ENCODE results near the gene CCL22. TPM values are rescaled to one million over a fixed set of nuclear protein-coding genes. Genes with fewer than 3 reads are reported as not detected.

Gene CCL22
- polyA plus RNA-seq, 2 of the 4 experiments (the other 2 are of a cell fraction) = not detected

GRCh38 chr16:57331355-57331754 is 27.2 kb upstream of the CCL22 start (continued):
- TF ChIP-seq HOXB13 (CRISPR knock-in tag; IDR thresholded peaks at IDR 0.05; ENCODE audit: low read depth) (no peak), ZSCAN20 (CRISPR knock-in tag; IDR thresholded peaks at IDR 0.05) (no peak), CEBPB (IDR thresholded peaks at IDR 0.05) (no peak), TFCP2L1 (CRISPR knock-in tag; IDR thresholded peaks at IDR 0.05) (no peak), HES2 (IDR thresholded peaks at IDR 0.05) (no peak), NR3C1 (IDR thresholded peaks at IDR 0.05) (no peak), MAFK (IDR thresholded peaks at IDR 0.05; ENCODE audit: partially characterized antibody) (no peak), FOXS1 (CRISPR knock-in tag; IDR thresholded peaks at IDR 0.05) (no peak)

- WGBS (ENCODE audit: missing lambda C conversion rate) = 75% methylated on average over 1 of the region's 1 CpG
- peaks cover 18% of the 10 kb centered on the region; the same call in 2 of the 3 replicates for H3K9me3 ChIP-seq
- no peak for FAIRE-seq
- TF ChIP-seq ZSCAN20 (CRISPR knock-in tag; IDR thresholded peaks at IDR 0.05) (no peak), EHF (CRISPR knock-in tag; IDR thresholded peaks at IDR 0.05) (no peak), TP53 (CRISPR knock-in tag; IDR thresholded peaks at IDR 0.05) (no peak), ZFP36 (IDR thresholded peaks at IDR 0.05; ENCODE audit: borderline replicate concordance, partially characterized antibody) (no peak), EP300 (IDR thresholded peaks at IDR 0.05) (no peak)
- TF ChIP-seq, protein P1, sequence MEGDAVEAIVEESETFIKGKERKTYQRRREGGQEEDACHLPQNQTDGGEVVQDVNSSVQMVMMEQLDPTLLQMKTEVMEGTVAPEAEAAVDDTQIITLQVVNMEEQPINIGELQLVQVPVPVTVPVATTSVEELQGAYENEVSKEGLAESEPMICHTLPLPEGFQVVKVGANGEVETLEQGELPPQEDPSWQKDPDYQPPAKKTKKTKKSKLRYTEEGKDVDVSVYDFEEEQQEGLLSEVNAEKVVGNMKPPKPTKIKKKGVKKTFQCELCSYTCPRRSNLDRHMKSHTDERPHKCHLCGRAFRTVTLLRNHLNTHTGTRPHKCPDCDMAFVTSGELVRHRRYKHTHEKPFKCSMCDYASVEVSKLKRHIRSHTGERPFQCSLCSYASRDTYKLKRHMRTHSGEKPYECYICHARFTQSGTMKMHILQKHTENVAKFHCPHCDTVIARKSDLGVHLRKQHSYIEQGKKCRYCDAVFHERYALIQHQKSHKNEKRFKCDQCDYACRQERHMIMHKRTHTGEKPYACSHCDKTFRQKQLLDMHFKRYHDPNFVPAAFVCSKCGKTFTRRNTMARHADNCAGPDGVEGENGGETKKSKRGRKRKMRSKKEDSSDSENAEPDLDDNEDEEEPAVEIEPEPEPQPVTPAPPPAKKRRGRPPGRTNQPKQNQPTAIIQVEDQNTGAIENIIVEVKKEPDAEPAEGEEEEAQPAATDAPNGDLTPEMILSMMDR (IDR thresholded peaks at IDR 0.05) = no peak
- POLR2A ChIA-PET = no interaction called here
- ATAC-seq = no peak
- H3K27ac ChIP-seq = no peak overlapping the region
- no peak for DNase-seq (ENCODE audit: low read depth in 1 of 2, low spot score in 1 of 2)
- H3K4me3 ChIP-seq = no peak overlapping the region
- H3K4me1 ChIP-seq = no peaks in the 10 kb centered on the region
- H3K4me2 ChIP-seq = no peak overlapping the region
- CTCF ChIA-PET = interaction anchor here (2.2 to 3.1 kb wide), 2 partner anchors 10 to 85 kb away, joined by 6 to 18 read pairs; no protein-coding TSS in a partner anchor
Observed at GRCh38 chr16:57333402-57333801, 25.2 kb upstream of the CCL22 start.

DNA sequence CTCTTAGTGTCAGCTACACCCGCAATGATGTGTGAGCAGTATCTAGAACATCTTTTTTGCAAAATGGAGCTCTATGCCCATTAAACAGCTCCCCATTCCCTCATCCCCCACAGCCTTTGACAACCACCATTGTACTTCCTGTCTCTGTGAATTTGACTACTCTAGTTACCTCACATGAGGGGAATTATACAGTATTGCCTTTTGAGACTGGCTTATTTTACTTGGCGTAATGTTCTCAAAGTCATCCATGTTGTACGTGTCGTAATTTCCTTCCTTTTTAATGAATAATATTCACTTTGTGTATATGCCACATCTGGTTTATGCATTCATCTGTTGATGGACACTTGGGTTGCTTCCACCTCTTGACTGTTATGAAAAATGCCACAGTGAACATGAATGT is 23.2 kb upstream of the CCL22 start:
- ATAC-seq = no peak
- Histone ChIP-seq H3K4me1 (peaks cover 8% of the 10 kb centered on the region; the same call in 2 of the 3 replicates), H3K27ac (no peak overlapping the region), H3K4me3 (no peak overlapping the region), H3K4me2 (no peak overlapping the region), H3K9me3 (peaks cover 21% of the 10 kb centered on the region; the same call in 2 of the 3 replicates)
- 91% methylated on average over 4 of the region's 4 CpGs for WGBS (ENCODE audit: missing lambda C conversion rate)
- ChIA-PET CTCF (interaction anchor here (1.2 to 3.1 kb wide), 3 partner anchors 8 to 83 kb away, joined by 3 to 18 read pairs (median 6); no protein-coding TSS in a partner anchor), POLR2A (no interaction called here)
- TF ChIP-seq NFE2L2 (conservative IDR thresholded peaks at IDR 0.05; ENCODE audit: low read length) (no peak), MYC (IDR thresholded peaks at IDR 0.05; ENCODE audit: borderline replicate concordance, low read length) (no peak), FOSL2 (IDR thresholded peaks at IDR 0.05) (no peak), FOSL2 (CRISPR knock-in tag; IDR thresholded peaks at IDR 0.05) (no peak), SMC3 (IDR thresholded peaks at IDR 0.05) (no peak), MAFK (IDR thresholded peaks at IDR 0.05; ENCODE audit: partially characterized antibody) (no peak), MAX (IDR thresholded peaks at IDR 0.05) (no peak), ESRRA (IDR thresholded peaks at IDR 0.05; ENCODE audit: borderline replicate concordance, low read length) (no peak)
- peak; percentile 39 for FAIRE-seq
- DNase-seq (ENCODE audit: low read depth in 1 of 2, low spot score in 1 of 2) = no peak

DNA sequence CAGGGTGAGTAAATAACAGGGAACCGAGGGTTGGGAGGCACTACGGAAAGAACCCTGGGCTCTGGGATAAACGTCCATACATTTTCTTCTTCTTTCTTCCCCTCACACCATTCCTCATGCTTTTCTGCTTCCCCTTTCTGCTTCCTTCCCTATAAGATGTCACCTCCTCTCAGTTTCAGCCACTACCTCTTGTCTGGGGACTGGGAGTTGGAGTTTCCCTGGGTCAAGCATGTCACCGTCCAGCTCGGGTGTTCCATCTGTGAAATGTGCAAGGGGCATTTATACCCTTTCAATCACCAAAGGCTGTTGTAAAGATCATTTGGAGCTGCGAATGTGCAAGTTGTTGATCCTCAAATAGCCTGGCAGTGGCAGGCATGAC is 17.5 kb upstream of the CCL22 start:
- Histone ChIP-seq H3K27ac (peak overlapping the region; percentile 31 to 40; a peak in 2 of 6 replicates), H3K4me2 (peak overlapping the region; percentile 49; the same call in 2 of the 3 replicates), H3K9me3 (peaks cover 18% of the 10 kb centered on the region; the same call in 2 of the 3 replicates), H3K4me3 (no peak overlapping the region), H3K4me1 (peaks cover 22% of the 10 kb centered on the region)
- ChIA-PET CTCF (interaction anchor here (2.6 kb wide), 1 partner anchor 77 kb away, joined by 9 read pairs; no protein-coding TSS in a partner anchor), POLR2A (no interaction called here)
- ATAC-seq (no peak), FAIRE-seq (no peak), DNase-seq (ENCODE audit: low read depth in 1 of 2, low spot score in 1 of 2) (no peak)
- no peak for TF ChIP-seq POLR2A (IDR thresholded peaks at IDR 0.05; ENCODE audit: low read length)
- no peak for TF ChIP-seq BHLHE40 (IDR thresholded peaks at IDR 0.05; ENCODE audit: low read depth, low read length)
- TF ChIP-seq ZFP36 (IDR thresholded peaks at IDR 0.05; ENCODE audit: borderline replicate concordance, partially characterized antibody) = no peak
- TF ChIP-seq NR3C1 (IDR thresholded peaks at IDR 0.05) = no peak
- TF ChIP-seq HOXB13 (CRISPR knock-in tag; IDR thresholded peaks at IDR 0.05; ENCODE audit: low read depth) = no peak
- TF ChIP-seq E2F6 (IDR thresholded peaks at IDR 0.05; ENCODE audit: borderline replicate concordance, low read depth) = no peak
- TF ChIP-seq CHD4 (IDR thresholded peaks at IDR 0.05; ENCODE audit: borderline replicate concordance) = no peak
- no peak for TF ChIP-seq SREBF2 (IDR thresholded peaks at IDR 0.05)
- TF ChIP-seq GATA3 (IDR thresholded peaks at IDR 0.05; ENCODE audit: borderline replicate concordance) = no peak
- no peak for TF ChIP-seq FOSL2 (IDR thresholded peaks at IDR 0.05)
- no peak for TF ChIP-seq FOSL2 (CRISPR knock-in tag; IDR thresholded peaks at IDR 0.05)
- no peak for TF ChIP-seq RAD21 (conservative IDR thresholded peaks at IDR 0.05 in 1 of 2, IDR thresholded peaks at IDR 0.05 in 1 of 2)
- TF ChIP-seq ATOH8 (CRISPR knock-in tag; IDR thresholded peaks at IDR 0.05; ENCODE audit: low read depth) = no peak
- no peak for TF ChIP-seq MYC (IDR thresholded peaks at IDR 0.05; ENCODE audit: borderline replicate concordance, low read length)
- TF ChIP-seq SMC3 (IDR thresholded peaks at IDR 0.05) = no peak
- TF ChIP-seq EHF (CRISPR knock-in tag; IDR thresholded peaks at IDR 0.05) = no peak
- TF ChIP-seq ESRRA (IDR thresholded peaks at IDR 0.05; ENCODE audit: borderline replicate concordance, low read length) = no peak
- TF ChIP-seq HOXB5 (CRISPR knock-in tag; IDR thresholded peaks at IDR 0.05) = no peak
- TF ChIP-seq CBX8 (IDR thresholded peaks at IDR 0.05) = no peak
- WGBS (ENCODE audit: missing lambda C conversion rate) = 79% methylated on average over 6 of the region's 6 CpGs

Measured in A549 (cell line).